GM12872 (cell line): Measurements from ENCODE around the gene NKX2-3.

Source experiments
- TF ChIP-seq, protein P1 (sequence below): IDR thresholded peaks from 3 replicates; pipeline ENCODE4 v1.5.1; 2011; ENCODE audit warnings: low read depth, mild to moderate bottlenecking, low read length, moderate library complexity; ENCODE audit not compliant: insufficient read depth

Gene NKX2-3

GRCh38 chr10:99527526-99528493 lies 4.9 kb upstream of the NKX2-3 start:
- TF ChIP-seq, protein P1, sequence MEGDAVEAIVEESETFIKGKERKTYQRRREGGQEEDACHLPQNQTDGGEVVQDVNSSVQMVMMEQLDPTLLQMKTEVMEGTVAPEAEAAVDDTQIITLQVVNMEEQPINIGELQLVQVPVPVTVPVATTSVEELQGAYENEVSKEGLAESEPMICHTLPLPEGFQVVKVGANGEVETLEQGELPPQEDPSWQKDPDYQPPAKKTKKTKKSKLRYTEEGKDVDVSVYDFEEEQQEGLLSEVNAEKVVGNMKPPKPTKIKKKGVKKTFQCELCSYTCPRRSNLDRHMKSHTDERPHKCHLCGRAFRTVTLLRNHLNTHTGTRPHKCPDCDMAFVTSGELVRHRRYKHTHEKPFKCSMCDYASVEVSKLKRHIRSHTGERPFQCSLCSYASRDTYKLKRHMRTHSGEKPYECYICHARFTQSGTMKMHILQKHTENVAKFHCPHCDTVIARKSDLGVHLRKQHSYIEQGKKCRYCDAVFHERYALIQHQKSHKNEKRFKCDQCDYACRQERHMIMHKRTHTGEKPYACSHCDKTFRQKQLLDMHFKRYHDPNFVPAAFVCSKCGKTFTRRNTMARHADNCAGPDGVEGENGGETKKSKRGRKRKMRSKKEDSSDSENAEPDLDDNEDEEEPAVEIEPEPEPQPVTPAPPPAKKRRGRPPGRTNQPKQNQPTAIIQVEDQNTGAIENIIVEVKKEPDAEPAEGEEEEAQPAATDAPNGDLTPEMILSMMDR: no peak

- TF ChIP-seq, protein P1: no peak
Observed at GRCh38 chr10:99528494-99529441, 4.0 kb upstream of the NKX2-3 start.

GRCh38 chr10:99529591-99530107 lies 3.1 kb upstream of the NKX2-3 start:
- TF ChIP-seq, protein P1: no peak

DNA sequence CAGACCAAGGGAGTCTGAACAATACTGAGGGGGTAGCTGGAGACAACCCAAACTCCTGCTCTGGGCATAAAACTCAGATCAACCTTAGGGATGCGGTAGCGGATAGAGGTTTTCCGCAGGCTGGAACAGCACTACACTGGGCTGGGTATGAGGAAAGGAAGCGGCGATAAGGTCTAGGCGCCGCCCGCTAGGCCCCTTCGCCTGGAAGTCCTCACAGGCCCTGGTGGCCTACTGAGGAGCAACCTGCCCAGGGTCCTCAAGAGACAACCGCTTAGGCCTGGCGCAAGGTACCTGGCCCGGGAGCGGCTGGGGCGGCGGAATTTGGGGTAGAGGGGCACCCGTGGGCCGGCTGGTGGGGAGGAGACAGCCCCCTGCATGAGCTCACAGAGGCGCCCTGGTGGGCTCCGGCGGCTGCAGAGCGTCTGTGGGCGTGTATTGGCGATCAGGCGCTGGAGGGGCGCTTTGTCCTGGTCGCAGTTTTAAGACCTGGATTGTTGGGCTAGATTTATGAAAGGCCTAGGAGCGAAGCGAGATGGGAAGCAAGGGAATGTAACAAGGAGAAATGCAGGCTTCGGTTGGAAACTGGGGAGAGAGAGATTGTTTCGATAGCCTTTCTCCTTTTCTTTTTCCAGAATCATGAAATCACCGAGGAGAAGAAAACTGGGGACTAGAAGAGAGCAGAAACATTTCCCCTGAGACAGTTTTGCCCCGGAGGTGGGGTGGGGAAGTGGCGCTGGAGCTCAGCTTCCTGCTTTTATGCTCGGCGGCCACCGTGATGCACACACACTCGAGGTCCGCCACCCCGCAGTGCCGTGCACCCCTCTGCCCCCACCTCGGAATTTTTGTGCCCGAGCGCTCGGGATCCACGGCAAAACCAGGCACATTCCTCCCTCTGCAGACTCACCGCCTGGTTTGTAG lies 2.4 kb upstream of the NKX2-3 start:
- TF ChIP-seq, protein P1: no peak

- TF ChIP-seq, protein P1: no peak
Observed at GRCh38 chr10:99531026-99531695, 1.6 kb upstream of the NKX2-3 start.
